HG03060 (cell line): ENCODE results near the gene HSPA1A.
"Not testable (repeated sequence)": the region's sequence is repeated elsewhere in the genome, so short reads cannot be mapped to it uniquely, and the experiment has no call there.

ENCODE experiments used
- ATAC-seq: cut with Tn5 transposase; IDR thresholded peaks from one replicate; pipeline ENCODE4 v1.9.1; 2021; ENCODE audit warnings: low read depth, moderate number of reproducible peaks; ENCODE audit not compliant: unreplicated experiment

The HSPA1A gene

DNA sequence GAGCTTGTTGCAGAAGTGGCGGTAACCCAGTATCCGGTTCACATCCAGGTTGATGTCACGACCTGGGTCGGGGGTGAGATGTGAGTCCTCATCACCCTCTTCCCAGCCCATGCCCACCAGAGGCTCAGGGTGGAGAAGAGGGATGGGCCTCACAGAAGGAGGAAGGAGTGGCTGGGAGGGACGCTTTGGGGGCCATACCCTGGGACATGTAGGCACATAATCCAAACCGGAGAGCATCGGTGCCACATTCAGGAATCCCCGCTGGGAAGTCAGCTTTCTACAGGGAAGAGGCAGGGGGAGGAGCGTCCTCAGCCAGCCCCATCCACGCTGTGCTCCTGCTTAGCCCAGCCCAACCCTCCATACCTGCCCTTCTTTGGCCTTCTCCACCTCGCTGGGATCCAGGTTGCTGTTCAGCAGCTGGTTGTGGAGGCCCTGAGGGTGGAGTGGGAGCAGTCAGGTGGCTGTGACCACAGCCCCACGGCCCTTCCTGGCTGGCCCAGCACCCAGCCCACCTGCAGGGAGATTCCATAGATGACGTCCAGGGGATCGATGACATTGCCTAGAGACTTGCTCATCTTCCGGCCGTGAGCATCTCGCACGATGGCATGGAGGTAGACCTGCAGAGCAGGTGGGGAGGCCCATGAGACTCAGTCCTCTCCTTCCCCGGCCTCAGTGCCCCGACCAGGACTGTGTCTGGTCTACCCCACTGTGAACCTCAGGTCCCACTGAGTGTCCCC, 34.7 kb upstream of the HSPA1A start:
- no peak for ATAC-seq

DNA sequence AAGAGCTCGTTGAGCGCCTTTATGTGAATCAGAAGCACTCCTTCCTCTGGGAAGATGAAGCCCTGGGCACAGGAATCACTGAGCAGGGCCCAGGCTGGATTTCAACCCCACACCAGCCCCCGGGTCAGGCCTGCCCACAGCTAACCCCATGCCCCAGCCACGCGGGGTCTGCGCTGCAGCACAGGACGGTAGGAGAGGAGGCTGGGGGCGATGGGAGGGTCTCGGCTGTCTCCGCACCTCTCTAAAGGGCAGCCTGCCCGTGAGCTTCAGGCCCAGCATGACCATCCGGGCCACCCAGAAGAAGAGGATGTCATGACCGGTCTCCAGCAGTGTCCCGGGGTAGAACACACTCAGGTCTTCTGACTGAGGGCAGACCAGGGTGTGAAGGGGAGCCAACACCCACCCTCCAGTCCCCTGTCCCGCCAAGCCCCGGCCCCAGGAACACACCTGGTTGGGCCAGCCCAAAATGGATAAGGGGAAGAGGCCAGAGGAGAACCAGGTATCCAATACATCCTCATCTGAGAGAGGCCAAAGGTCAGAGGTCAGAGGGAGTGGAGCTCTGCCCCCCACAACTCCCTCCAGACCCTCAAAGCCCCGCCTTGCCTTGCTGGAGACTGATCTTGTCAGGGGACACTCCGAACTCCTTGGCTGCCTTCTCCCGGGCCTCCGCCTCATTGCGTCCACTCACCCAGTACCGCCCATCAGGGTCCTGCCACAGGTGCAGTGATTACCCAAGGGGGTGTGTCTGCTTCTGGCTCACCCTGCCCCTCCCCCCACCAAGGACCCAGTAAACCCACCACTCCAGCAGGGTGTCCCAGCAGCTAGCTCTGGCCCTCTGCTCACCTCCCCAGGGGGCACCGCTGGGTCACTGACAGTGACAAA, 33.9 kb upstream of the HSPA1A start:
- ATAC-seq: no peak

DNA sequence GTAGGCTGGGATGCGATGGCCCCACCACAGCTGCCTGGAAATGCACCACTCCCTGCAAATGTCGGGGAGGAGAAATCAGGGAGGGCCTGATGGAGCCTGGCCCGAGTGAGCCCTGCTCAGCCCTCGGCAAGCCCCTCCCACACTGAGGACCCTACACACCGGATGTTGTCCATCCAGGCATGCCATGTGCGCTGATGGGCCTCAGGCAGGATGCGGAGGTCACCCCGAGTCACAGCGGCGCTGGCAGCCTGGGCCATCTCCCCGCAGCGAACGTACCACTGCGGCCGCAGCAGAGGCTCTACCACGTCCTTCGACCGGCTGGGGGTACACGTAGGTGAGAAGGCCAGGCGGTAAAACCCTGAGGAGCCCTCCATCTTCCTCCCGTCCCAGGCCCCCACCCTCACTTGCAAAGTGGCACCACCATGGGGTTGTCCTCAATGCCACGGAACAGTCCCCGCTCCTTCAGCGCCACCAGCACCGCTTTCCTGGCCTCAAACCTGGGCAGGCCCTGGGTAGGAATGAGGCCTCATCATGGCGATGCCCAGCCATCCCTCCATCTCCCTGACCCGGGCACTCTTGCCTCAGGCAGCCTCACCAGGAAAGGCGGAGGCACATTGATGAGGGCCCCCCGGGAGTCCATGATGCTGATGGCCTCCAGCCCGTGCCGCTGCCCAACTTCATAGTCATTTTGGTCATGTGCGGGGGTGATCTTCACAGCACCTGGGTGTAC, 33.1 kb upstream of the HSPA1A start:
- ATAC-seq: no peak

DNA sequence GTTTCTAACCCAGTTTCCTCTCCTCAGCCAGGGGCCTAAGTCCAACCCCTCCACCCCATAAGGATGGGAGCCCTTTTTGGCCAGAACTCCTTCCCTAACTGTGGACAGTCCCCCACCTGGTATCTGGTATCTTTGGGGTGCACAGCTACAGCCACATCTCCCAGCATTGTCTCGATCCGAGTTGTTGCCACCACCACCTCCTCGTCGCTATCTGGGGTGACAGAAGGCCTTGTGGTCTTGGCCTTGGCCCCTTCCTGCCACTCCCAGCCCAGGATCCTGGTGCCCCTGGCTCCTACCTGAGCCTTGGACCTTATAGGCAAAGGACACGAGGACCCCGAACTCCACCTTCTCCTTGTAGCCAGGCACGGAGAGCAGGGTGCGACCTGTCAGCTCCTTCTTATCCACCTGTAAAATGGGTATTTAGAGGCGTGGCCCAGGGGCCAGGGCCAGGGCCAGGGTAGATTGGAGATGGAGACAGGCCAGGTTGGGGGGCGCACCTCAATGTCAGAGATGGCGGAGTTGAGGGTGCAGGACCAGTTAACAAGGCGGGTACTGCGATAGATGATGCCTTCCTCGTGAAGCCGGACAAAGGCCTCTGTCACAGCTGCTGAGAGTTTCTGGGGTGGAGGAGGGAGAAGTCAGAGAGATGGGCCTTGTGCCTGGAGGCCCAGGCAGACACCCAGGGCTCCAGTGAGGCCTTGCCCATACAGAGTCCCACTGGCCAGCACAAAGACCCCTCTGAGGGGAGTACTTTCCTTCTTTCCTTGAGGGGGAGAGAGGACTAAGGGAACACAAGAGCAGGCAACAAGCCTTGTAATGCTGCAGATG, 31.0 kb upstream of the HSPA1A start:
- no peak for ATAC-seq

DNA sequence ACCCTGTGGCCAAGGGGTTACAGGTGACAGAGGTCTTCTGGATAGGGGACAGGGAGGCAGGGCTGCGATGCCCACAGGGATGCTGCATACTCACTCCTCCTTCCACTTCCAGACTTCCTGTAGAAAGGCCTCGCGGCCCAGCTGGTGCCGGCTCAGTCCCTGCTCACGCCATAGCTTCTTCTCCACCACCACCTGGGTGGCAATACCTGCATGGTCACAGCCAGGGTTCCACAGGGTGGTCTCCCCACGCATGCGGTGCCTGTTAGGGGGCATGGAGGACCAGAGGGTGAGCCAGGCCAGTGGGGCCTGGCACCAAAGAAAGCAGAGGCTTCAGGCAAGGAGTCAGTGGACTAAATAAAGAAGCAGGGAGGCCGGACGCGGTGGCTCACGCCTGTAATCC, 29.9 kb upstream of the HSPA1A start:
- no peak for ATAC-seq

DNA sequence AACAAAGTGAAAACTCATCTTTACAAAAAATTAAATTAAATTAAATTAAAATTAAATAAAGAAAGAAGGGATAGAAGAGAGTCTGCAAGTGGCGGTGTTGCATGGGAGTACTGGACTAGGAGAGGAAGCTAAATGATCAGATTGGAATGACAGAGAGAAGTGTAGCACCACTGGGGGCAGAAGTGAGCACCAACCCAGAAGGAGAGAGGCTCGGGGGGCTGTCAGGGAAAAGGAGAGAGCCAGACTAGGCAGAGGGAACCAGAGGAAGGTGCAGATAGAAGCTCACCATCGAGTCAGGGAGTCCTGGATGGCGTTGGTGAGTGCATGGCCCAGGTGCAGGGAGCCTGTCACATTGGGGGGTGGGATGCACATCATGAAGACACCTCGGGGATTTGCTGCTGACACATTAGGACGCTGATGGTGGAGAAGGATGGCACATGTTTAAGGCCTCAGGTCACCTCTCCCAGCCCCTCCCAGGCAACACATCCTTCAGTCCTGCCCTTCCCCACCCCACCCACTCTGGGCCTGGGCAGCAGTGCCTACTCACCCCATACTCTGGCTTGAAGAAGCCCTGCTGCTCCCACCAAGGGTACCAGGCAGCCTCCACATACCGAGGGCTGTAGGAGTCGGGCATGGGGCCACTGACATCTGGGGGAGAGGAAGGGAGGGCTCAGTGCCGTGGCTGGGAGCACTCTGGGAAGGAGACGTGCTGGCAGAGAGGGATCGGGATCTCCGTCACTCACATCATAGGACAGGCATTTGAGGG, 23.8 kb upstream of the HSPA1A start:
- no peak for ATAC-seq

DNA sequence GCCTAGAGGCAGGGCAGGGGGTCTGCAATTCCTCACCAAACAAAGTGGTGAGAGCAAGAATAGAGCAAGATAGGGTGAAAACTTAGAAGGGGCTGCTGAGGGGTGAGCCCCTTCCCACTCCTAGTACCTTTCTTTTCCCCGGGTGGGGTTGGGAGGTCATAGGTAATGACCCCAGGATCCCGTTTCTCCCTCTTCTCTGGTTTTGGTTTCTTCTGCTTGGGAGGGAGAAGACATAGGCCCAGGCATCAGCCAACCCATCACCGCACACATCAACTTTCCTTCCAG, 23.3 kb upstream of the HSPA1A start:
- no peak for ATAC-seq

DNA sequence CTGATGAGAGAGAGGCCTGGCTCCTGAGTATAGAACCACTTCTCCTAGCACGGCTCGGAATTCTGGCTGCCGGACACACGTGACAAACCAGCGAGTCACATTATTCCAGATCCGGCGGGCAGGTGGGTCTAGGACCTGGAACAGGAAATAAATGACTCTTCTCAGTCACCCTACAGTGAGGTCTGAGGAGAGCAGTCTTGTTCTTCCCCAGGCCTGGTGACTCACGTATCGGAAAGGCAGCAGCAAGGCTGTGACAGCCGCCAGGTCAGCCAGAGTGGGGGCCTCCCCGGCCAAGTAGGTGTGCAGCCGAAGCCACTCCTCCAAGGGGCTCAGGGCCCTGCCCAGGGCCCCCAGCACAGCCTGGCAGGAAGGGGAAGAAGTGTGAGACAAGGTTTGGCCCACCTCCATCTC, 22.6 kb upstream of the HSPA1A start:
- ATAC-seq: no peak

DNA sequence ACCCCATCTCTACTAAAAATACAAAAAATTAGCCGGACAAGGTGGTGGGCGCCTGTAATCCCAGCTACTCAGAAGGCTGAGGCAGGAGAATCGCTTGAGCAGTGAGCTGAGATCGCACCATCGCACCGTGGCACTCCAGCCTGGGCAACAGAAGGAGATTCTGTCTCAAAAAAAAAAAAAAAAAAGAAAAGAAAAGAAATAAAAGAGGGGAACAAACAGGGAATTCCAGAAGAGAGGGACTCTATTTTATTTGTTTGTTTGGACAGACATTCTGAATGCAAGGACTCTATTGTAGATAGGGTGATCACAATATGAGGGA, 21.5 kb upstream of the HSPA1A start:
- not testable (repeated sequence) for ATAC-seq

DNA sequence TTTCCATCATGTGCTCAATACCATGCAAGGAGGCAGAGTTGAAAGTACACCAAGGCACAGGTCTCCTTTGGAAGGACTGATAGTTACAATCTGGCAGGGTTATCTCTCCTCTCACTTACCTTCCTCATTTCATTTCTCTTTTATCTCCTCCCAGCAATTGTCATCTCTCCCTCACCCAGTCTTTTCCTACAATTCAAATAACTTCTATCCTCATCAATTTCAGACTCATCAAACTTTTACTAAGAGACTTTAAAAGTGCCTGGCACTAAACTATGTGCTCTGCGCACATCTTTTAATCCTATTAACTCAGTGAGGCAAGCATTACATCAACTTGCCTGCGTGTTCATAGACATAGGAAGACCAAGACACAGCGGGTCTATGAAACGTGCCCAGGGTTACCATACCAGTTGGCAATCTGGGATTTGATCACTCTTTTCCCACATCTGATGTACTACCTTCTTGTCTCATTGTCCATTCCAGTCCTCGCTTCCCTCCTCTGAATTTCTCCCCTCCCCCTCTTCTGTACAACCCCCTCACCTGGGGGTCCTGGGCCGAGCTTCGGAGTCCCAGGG, 21.0 kb upstream of the HSPA1A start:
- no peak for ATAC-seq

DNA sequence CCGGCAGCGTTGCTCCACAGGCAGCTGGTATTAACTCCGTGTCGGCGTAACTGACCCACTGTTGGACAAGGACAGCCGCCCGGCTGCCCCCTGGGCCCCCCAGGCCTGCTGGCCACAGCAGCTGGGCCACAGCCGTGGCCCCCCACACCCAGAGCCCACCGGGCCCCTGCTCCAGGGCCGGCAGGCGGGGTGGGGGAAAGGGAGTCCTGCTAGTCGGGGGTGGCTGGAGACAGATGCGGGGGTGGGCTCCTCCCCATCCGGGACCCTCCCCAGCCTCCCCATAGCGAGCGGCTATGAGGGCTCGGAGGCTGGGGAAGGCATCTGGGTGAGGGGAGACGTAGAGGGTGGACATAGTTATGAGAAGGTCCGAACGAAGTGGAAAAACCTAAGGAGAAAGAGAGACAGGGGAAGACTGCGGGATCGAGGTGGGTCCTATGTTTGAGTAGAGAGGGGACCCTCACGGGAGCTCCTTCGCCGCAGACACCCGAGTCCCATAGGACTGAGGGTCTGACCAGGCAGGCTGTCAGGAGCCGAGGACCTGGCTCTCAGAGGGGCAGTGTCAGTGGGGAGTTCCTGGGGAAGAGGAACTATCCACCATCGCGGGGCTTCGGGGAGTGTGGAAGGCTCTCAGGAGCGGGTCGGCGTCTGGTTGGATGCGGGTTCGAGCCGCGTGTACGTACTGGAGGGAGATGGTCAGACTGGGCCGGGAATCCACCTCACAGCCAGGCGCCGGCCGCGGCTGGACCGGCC, 20.3 kb upstream of the HSPA1A start:
- ATAC-seq: no peak

DNA sequence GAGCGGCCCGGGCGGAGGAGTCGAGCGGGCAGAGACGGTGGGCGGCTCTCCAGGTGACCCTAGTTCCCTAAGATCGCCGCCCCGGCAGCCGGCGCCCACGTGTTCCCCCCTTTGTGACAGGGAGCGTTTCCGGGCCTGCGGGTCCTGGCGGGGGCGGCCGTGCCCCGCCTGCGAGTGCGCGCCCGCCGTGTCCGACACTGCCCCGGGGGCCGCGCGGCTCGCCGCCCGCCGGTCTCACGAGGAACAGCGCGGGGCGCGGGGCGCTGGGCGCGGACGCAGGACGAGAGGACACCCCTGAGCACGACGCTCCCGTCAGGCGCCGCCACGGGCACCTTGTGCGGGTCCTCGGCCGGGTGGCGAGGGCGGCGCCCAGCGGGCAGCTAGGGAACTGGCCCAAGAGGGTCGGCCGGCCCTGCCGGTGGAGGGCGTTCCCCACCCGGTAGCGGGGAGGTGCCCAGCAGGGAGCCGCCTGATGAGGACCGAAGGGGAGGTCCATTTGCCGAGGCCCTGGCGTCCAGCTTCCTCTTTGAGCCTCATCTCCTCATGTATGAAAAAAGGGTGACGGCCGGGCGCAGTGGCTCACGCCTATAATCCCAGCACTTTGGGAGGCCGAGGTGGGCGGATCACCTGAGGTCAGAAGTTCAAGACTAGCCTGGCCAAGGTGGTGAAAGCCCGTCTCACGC, 19.6 kb upstream of the HSPA1A start, which contains the start of gene VARS1:
Gene VARS1, minus strand, starts transcription at position 137 of the 683 bp plus-strand sequence. CDS start 535 bp downstream, outside the sequence.
- no peak for ATAC-seq

DNA sequence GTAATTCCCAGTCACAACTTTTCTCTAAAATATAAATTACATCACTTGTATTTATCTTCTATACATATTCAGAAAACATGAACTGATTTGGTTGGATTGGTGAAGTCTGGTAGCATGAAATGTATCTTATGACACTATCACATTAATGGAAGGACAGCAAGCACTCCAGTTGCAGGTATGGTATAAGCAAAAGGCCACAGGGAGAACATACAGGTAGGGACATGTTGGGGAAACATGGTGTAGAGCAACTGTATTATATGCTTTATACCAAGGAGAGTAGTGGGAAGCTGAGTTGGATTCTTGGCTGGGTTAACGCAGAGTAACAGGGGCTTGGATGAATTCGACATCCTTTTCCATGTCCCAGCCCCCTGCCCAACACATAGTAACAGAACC, 18.4 kb upstream of the HSPA1A start:
- ATAC-seq: no peak

DNA sequence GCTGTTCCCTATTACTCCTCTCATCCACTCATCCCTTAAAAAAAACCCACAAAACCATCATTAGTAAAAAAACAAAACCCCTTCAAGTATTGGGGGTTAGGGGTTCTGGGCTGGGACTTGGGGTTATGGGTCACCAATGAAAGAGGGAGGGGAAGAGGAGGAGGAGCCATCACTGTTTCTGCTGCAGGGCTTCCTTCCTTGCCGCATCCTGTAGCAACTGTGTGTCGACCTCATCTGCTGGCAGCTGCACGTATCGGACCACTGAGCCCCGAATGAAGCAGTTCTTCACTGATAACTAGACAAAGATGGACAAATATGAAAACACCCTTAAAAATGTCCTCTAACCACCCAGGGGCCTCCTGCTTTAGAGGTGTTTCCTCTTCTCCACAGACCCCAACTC, 17.8 kb upstream of the HSPA1A start:
- no peak for ATAC-seq

DNA sequence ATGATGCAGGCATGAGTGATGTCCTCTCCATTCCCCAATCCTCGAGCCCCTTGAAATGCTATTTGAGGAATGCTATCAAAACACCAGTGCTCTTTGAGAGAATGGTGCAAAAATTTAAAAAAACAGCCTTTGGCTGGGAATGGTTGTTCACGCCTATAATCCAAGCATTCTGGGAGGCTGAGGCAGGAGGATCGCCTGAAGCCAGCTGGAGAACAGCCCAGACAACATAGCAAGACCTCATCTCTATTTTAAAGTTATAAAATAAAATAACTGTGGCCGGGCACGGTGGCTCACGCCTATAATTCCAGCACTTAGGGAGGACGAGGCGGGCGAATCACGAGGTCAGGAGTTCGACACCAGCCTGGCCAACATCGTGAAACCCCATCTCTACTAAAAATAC, 15.6 kb upstream of the HSPA1A start:
- ATAC-seq: no peak

DNA sequence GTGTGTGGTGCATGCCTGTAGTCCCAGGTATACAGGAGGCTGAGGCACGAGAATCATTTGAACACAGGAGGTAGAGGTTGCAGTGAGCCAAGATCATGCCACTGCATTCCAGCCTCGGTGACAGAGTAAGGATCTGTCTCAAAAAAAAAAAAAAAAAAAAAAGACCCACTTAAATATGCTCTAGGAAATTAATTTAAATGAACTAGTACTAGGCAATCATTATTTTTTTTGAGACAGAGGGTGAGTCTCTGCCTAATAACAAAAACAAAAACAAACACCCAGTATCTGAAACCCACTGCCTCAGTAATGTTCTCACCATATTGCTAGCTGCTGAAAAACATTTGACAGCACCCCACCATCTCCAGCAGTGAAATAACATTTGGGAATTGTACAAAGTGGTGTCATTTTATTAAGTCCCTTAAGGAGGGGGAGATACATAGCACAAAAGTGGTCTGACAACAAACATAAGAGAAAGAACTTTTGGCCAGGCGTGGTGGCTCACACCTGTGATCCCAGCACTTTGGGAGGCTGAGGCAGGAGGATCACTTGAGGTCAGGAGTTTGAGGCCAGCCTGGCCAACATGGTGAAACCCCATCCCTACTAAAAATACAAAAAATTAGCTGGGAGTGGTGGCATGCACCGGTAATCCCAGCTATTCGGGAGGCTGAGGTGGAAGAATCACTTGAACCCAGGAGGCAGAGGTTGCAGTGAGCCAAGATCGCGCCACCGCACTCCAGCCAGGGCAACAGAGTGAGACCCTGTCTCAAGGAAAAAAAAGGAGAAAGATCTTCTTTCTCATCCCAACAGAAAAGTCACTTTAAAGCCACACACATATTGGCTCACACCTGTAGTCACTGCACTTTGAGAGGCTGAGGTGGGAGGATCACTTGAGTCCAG, 14.1 kb upstream of the HSPA1A start:
- ATAC-seq: not testable (repeated sequence)

DNA sequence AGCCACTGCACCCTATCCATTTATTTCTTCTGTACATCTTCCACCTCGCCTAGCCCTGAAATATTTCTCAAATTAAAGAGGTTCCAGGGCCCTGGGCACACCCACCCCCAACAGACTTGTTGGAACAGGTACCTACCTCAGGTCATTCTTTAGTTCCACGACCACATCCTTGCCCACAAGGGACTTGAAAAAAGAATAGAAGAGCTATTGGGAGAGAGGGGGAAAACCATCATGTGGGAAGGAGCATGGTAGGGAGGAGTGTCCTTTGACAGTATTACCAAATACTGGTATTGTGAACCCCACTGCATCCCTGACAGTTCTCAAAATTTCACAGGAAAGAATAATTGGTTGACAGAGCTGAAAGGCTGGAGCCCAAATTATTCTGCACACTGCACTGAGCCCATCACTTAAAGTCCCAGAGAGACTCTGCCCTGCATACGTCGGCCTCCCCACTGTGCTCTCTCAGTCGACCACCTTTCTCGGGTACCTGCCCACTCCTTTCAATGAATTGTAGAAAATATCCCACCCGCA, 9.3 kb upstream of the HSPA1A start:
- no peak for ATAC-seq
